GM21381 (cell line): Measurements from ENCODE around the gene GMDS.

Experiments
- ATAC-seq: cut with Tn5 transposase; IDR thresholded peaks from one replicate; pipeline ENCODE4 v1.9.1; 2021; ENCODE audit warnings: mild to moderate bottlenecking, moderate library complexity; ENCODE audit not compliant: unreplicated experiment

The GMDS gene

GRCh38 chr6:2245103-2245876 is at the start of gene GMDS:
Gene GMDS, minus strand, starts transcription at chr6:2245605.
- ATAC-seq = peak; percentile 88

- no peak for ATAC-seq
Observed at GRCh38 chr6:2285510-2285909, 40.1 kb upstream of the GMDS start.

- no peak for ATAC-seq
Observed at GRCh38 chr6:2275892-2276242, 30.5 kb upstream of the GMDS start.

- ATAC-seq = no peak
Observed at GRCh38 chr6:2274981-2275891, 29.8 kb upstream of the GMDS start.

- no peak for ATAC-seq
Observed at GRCh38 chr6:2272696-2273095, 27.3 kb upstream of the GMDS start.

GRCh38 chr6:2270054-2270453 is 24.6 kb upstream of the GMDS start:
- no peak for ATAC-seq

GRCh38 chr6:2266841-2267240 is 21.4 kb upstream of the GMDS start:
- no peak for ATAC-seq

- ATAC-seq = no peak
Observed at GRCh38 chr6:2266031-2266795, 20.8 kb upstream of the GMDS start.

GRCh38 chr6:2264932-2265331 is 19.5 kb upstream of the GMDS start:
- no peak for ATAC-seq

GRCh38 chr6:2263896-2264295 is 18.5 kb upstream of the GMDS start:
- no peak for ATAC-seq

GRCh38 chr6:2259574-2259973 is 14.2 kb upstream of the GMDS start:
- ATAC-seq = no peak

- ATAC-seq = no peak
Observed at GRCh38 chr6:2259002-2259494, 13.6 kb upstream of the GMDS start.

- no peak for ATAC-seq
Observed at GRCh38 chr6:2258112-2258511, 12.7 kb upstream of the GMDS start.

- no peak for ATAC-seq
Observed at GRCh38 chr6:2257363-2257762, 12.0 kb upstream of the GMDS start.

- ATAC-seq = no peak
Observed at GRCh38 chr6:2254747-2255146, 9.3 kb upstream of the GMDS start.

- no peak for ATAC-seq
Observed at GRCh38 chr6:2249126-2249525, 3.7 kb upstream of the GMDS start.

- ATAC-seq = no peak
Observed at GRCh38 chr6:2247664-2248063, 2.3 kb upstream of the GMDS start.

- ATAC-seq = peak; percentile 22
Observed at GRCh38 chr6:2245877-2246863, 765 bp upstream of the GMDS start.

- no peak for ATAC-seq
Observed at GRCh38 chr6:2244261-2245102, 923 bp downstream of the GMDS start.
